Keratinocyte (primary cell): ENCODE data around the gene SLC66A2. TPM values are rescaled to one million over a fixed set of nuclear protein-coding genes. Genes with fewer than 3 reads are reported as not detected.

Experiments
- DNase-seq: peaks from one replicate; pipeline ENCODE4 v3.0.0-alpha.2; 2011; ENCODE audit warnings: low read depth, missing footprints, low spot score
- FAIRE-seq: peaks from 2 replicates; lab custom pipeline; 2011; peaks lifted over from hg19 to GRCh38; lab: Jason Lieb, UNC
- H2AFZ ChIP-seq: 2 replicates; pipeline ENCODE4 v1.6.0; 2012; ENCODE audit warnings: low read length, control low read depth, inconsistent platforms; ENCODE audit not compliant: control insufficient read depth
- H3K27ac ChIP-seq: 2 replicates; pipeline ENCODE4 v1.5.1; 2011; ENCODE audit warnings: low read length; ENCODE audit not compliant: control insufficient read depth, insufficient read depth
- H3K27me3 ChIP-seq: 3 replicates; pipeline ENCODE4 v1.6.0; 2011; ENCODE audit warnings: low read length; ENCODE audit not compliant: control insufficient read depth, insufficient read depth; ENCODE audit errors: extremely low read depth
- H3K36me3 ChIP-seq, 2 experiments: 2 replicates in 1 of 2; 3 replicates in 1 of 2; pipeline ENCODE4 v1.5.1; 2011; ENCODE audit warnings: low read length in 2 of 2, mild to moderate bottlenecking in 1 of 2; ENCODE audit not compliant: control insufficient read depth in 2 of 2, insufficient read depth in 2 of 2; ENCODE audit errors: extremely low read depth in 1 of 2
- H3K4me1 ChIP-seq: 3 replicates; pipeline ENCODE4 v1.5.1; 2011; ENCODE audit warnings: low read length; ENCODE audit not compliant: control insufficient read depth, insufficient read depth; ENCODE audit errors: extremely low read depth
- H3K4me2 ChIP-seq: 3 replicates; pipeline ENCODE4 v1.6.0; 2011; ENCODE audit warnings: low read depth, low read length; ENCODE audit not compliant: control insufficient read depth, insufficient read depth; ENCODE audit errors: extremely low read depth
- H3K4me3 ChIP-seq, 3 experiments: fragments of 200-600 bp in 1 of 3; sonication (generic) in 1 of 3; 2 replicates in 2 of 3; 3 replicates in 1 of 3; pipeline ENCODE4 v1.5.1; 2011 to 2016; ENCODE audit warnings: low read length in 3 of 3, mild to moderate bottlenecking in 3 of 3, control low read depth in 2 of 3, inconsistent platforms in 1 of 3, low read depth in 1 of 3, mixed read lengths in 1 of 3, mixed run types in 1 of 3, moderate library complexity in 1 of 3; ENCODE audit not compliant: control insufficient read depth in 2 of 3, insufficient read depth in 2 of 3; ENCODE audit errors: extremely low read depth in 1 of 3
- H3K79me2 ChIP-seq: 2 replicates; pipeline ENCODE4 v1.6.0; 2012; ENCODE audit warnings: low read length; ENCODE audit not compliant: control insufficient read depth, insufficient read depth
- H3K9ac ChIP-seq: 3 replicates; pipeline ENCODE4 v1.6.0; 2011; ENCODE audit warnings: low read length; ENCODE audit not compliant: control insufficient read depth, insufficient read depth; ENCODE audit errors: extremely low read depth
- H3K9me1 ChIP-seq: 3 replicates; pipeline ENCODE4 v1.6.0; 2011; ENCODE audit warnings: low read length; ENCODE audit not compliant: control insufficient read depth, insufficient read depth; ENCODE audit errors: extremely low read depth
- H3K9me3 ChIP-seq: 2 replicates; pipeline ENCODE4 v1.5.1; 2012; ENCODE audit warnings: low read depth, low read length; ENCODE audit not compliant: control insufficient read depth
- H4K20me1 ChIP-seq: 3 replicates; pipeline ENCODE4 v1.6.0; 2011; ENCODE audit warnings: low read length; ENCODE audit not compliant: control insufficient read depth, insufficient read depth; ENCODE audit errors: extremely low read depth
- EZH2 ChIP-seq: IDR thresholded peaks from one replicate; pipeline ENCODE4 v1.6.1; 2012; ENCODE audit warnings: inconsistent platforms, mild to moderate bottlenecking, low read length, moderate library complexity
- dilution Hi-C: fragments of 300-500 bp; cut with MboI; formaldehyde crosslinking; loops from one replicate; pipeline ENCODE4 v1.7.0; 2020; ENCODE audit warnings: low sequenced_read_pairs; ENCODE audit not compliant: extremely low pct_ligation_motif_present
- polyA plus RNA-seq, 5 experiments: library from polyadenylated mRNA; depleted of rRNA in 3 of 5; stranded (reverse) in 3 of 5; stranded (forward) in 1 of 5; unstranded in 1 of 5; fragments of >200 nt; gene quantifications; 1 replicate in 1 of 5; 2 replicates in 3 of 5; 3 replicates in 1 of 5; pipeline versions ENCODE4 v1.2.1 to v1.2.3, GENCODE V29; 2011 to 2012; ENCODE audit warnings: missing spikeins in 2 of 5, low read depth in 1 of 5, low replicate concordance in 1 of 5
- TF ChIP-seq, protein P1 (sequence below), 3 experiments: IDR thresholded peaks in 1 of 3; conservative IDR thresholded peaks in 1 of 3; optimal IDR thresholded peaks in 1 of 3; 2 replicates in 2 of 3; 3 replicates in 1 of 3; pipeline versions ENCODE3 to v1.5.1; 2011; ENCODE audit warnings: low read length in 3 of 3, mild to moderate bottlenecking in 3 of 3, moderate library complexity in 2 of 3, control low read depth in 1 of 3, inconsistent platforms in 1 of 3; ENCODE audit not compliant: insufficient read depth in 2 of 3; ENCODE audit errors: extremely low read depth in 1 of 3

Gene SLC66A2
- polyA plus RNA-seq, 1 donor (not counting 4 experiments of a cell fraction or from before 2014, with no cell fraction given) = 16.3 TPM

- Histone ChIP-seq H3K4me1 (no peaks in the 10 kb centered on the region), H3K9ac (no peak overlapping the region), H3K36me3 (peaks cover 20% of the 10 kb centered on the region in 2 experiments), H3K27ac (no peak overlapping the region), H3K4me3 (no peak overlapping the region), H4K20me1 (no peaks in the 10 kb centered on the region), H3K79me2 (peaks cover 50% of the 10 kb centered on the region), H2AFZ (no peak overlapping the region), H3K9me1 (no peaks in the 10 kb centered on the region), H3K27me3 (no peaks in the 10 kb centered on the region), H3K4me2 (no peak overlapping the region), H3K9me3 (peaks cover 6% of the 10 kb centered on the region)
- FAIRE-seq = no peak
- TF ChIP-seq EZH2 = no peak
- TF ChIP-seq, protein P1, sequence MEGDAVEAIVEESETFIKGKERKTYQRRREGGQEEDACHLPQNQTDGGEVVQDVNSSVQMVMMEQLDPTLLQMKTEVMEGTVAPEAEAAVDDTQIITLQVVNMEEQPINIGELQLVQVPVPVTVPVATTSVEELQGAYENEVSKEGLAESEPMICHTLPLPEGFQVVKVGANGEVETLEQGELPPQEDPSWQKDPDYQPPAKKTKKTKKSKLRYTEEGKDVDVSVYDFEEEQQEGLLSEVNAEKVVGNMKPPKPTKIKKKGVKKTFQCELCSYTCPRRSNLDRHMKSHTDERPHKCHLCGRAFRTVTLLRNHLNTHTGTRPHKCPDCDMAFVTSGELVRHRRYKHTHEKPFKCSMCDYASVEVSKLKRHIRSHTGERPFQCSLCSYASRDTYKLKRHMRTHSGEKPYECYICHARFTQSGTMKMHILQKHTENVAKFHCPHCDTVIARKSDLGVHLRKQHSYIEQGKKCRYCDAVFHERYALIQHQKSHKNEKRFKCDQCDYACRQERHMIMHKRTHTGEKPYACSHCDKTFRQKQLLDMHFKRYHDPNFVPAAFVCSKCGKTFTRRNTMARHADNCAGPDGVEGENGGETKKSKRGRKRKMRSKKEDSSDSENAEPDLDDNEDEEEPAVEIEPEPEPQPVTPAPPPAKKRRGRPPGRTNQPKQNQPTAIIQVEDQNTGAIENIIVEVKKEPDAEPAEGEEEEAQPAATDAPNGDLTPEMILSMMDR (optimal IDR thresholded peaks at IDR 0.05 in 1 of 3, IDR thresholded peaks at IDR 0.05 in 1 of 3, conservative IDR thresholded peaks at IDR 0.05 in 1 of 3; ENCODE audit: extremely low read depth in 1 of 3, insufficient read depth in 2 of 3, low read length in 3 of 3) = no peak
- dilution Hi-C loops = no loop called here
- no peak for DNase-seq
Measured at GRCh38 chr18:79926306-79926705, 25.1 kb downstream of the SLC66A2 start.

DNA sequence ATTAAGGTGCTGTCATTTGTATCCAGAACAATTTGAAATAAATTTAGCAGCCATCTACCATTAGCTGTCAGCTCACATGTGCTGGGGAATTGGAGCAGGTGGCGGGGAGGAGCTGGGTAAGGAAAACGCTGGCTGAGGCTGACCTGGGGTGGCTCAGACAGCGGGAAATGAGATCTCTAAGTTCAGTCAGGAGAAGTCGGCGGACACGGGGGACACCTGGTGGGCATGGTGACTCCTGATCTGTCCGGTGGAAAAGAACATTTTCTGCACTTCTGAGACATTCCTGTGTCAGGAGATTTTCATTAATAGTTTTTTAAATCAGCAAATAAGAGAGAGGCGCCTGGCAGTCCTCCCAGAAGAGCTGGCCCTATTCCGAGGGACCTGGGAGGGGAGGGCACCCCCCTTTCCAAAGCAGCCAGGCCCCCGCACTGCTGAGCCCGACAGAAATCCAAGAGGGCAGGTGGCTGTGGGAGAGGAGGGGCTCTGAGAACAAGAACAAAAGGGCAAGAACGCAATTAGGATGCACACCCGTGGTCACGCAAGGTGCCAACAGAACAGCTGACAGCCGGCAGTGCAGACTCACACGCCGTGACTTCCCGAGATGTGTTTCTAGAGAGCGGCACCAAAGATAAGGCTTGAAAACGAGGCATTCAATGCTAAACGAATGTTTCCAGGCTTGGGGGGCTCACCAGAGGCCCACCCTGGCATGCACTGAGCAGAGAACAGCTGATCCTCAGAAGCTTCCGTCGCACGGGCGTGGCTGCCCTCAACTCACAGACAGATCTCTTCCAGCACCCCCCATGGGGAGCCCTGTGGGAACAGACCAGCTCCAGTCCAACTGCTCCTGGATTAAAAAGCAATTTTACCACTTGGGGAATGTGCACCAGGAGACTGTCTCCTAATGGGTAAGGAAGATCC lies 26.4 kb downstream of the SLC66A2 start:
- H2AFZ ChIP-seq = no peak overlapping the region
- H3K4me3 ChIP-seq = no peak overlapping the region
- no peaks in the 10 kb centered on the region for H3K27me3 ChIP-seq
- H3K9me3 ChIP-seq = peaks cover 6% of the 10 kb centered on the region
- no peak overlapping the region for H3K4me2 ChIP-seq
- H3K79me2 ChIP-seq = peaks cover 48% of the 10 kb centered on the region
- no peaks in the 10 kb centered on the region for H3K4me1 ChIP-seq
- no peak overlapping the region for H3K9ac ChIP-seq
- no peaks in the 10 kb centered on the region for H4K20me1 ChIP-seq
- no peaks in the 10 kb centered on the region for H3K9me1 ChIP-seq
- dilution Hi-C loops = no loop called here
- DNase-seq = no peak
- TF ChIP-seq, protein P1 (optimal IDR thresholded peaks at IDR 0.05 in 1 of 3, IDR thresholded peaks at IDR 0.05 in 1 of 3, conservative IDR thresholded peaks at IDR 0.05 in 1 of 3; ENCODE audit: extremely low read depth in 1 of 3, insufficient read depth in 2 of 3, low read length in 3 of 3) = no peak
- TF ChIP-seq EZH2 = no peak
- H3K36me3 ChIP-seq = peaks cover 20% of the 10 kb centered on the region in 2 experiments
- FAIRE-seq = no peak
- H3K27ac ChIP-seq = no peak overlapping the region
